Sigmoid colon (tissue), 7 donors: ENCODE measurements around the gene ADGRL2. TPM values are rescaled to one million over a fixed set of nuclear protein-coding genes. Genes with fewer than 3 reads are reported as not detected.

Source experiments
- DNase-seq: peaks from one replicate; pipeline ENCODE4 v3.0.0-alpha.2; 2019
- H3K27ac ChIP-seq, 4 donors: fragments of 200-600 bp; sonication (generic); one replicate each; pipeline ENCODE4 v1.5.1; 2016 to 2019; ENCODE audit warnings: mild to moderate bottlenecking in 1 of 4
- H3K27me3 ChIP-seq, 3 donors: fragments of 200-600 bp; sonication (generic); one replicate each; pipeline ENCODE4 v1.5.1; 2019; ENCODE audit warnings: mild to moderate bottlenecking in 1 of 3
- H3K36me3 ChIP-seq, 4 donors: fragments of 200-600 bp; sonication (generic); one replicate each; pipeline ENCODE4 v1.5.1; 2016 to 2019
- H3K4me1 ChIP-seq, 4 donors: fragments of 200-600 bp; sonication (generic); one replicate each; pipeline ENCODE4 v1.5.1; 2017 to 2019
- H3K4me3 ChIP-seq, 4 donors: fragments of 200-600 bp; sonication (generic); one replicate each; pipeline ENCODE4 v1.5.1; 2017 to 2019; ENCODE audit warnings: mild to moderate bottlenecking in 2 of 4, moderate library complexity in 1 of 4
- H3K9me3 ChIP-seq, 4 donors: fragments of 200-600 bp in 3 of 4; sonication (generic) in 3 of 4; one replicate each; pipeline versions ENCODE4 v1.5.1 to v1.6.1; 2013 to 2019
- EP300 ChIP-seq, 4 donors: sonication (generic); formaldehyde crosslinking; IDR thresholded peaks; one replicate each; pipeline ENCODE4 v1.6.1; 2017; ENCODE audit warnings: antibody characterized with exemption in 4 of 4
- POLR2A ChIP-seq, 2 donors: fragments of 450-650 bp; IDR thresholded peaks; one replicate each; pipeline ENCODE4 v1.6.1; 2016; ENCODE audit warnings: antibody characterized with exemption in 2 of 2, mild to moderate bottlenecking in 2 of 2, moderate library complexity in 2 of 2
- POLR2AphosphoS5 ChIP-seq, 4 donors: sonication (generic); formaldehyde crosslinking; IDR thresholded peaks; one replicate each; pipeline ENCODE4 v1.6.1; 2017; ENCODE audit warnings: antibody characterized with exemption in 4 of 4
- WGBS, 2 donors: extraction: QIAGEN DNeasy Blood & Tissue Kit; methylation state at CpG; one replicate each; pipeline ENCODE4 v1.1.7; 2013; 5-methylcytosine and 5-hydroxymethylcytosine counted together
- intact Hi-C: fragments of 100-400 bp; cut with DNase I; formaldehyde crosslinking; loops from one replicate; pipeline ENCODE4 v1.15.1; 2023
- polyA plus RNA-seq, 3 donors: library from polyadenylated mRNA; stranded (reverse); fragments of 200-250 nt; gene quantifications; one replicate each; pipeline ENCODE4 v1.2.3, GENCODE V29; 2013
- total RNA-seq, 4 donors: library from RNA; depleted of rRNA; stranded (reverse); fragments of >200 nt; gene quantifications; one replicate each; pipeline ENCODE4 v1.1.0, GENCODE V29; 2016
- TF ChIP-seq, protein P1 (sequence below), 4 experiments: fragments of 450-650 bp in 3 of 4; fragments of 200-600 bp in 1 of 4; IDR thresholded peaks; one replicate each; pipeline ENCODE4 v1.5.1; 2016 to 2019; ENCODE audit warnings: antibody characterized with exemption in 4 of 4, mild to moderate bottlenecking in 3 of 4, moderate library complexity in 2 of 4
- donor health status: healthy with polysubstance abuse.
- donor health status: Bipolar disorder and iron deficiency.
- donor health status: healthy.

The ADGRL2 gene
- total and polyA plus RNA-seq, 7 donors, result 2.3 to 73.4 (median 49.4) TPM

DNA sequence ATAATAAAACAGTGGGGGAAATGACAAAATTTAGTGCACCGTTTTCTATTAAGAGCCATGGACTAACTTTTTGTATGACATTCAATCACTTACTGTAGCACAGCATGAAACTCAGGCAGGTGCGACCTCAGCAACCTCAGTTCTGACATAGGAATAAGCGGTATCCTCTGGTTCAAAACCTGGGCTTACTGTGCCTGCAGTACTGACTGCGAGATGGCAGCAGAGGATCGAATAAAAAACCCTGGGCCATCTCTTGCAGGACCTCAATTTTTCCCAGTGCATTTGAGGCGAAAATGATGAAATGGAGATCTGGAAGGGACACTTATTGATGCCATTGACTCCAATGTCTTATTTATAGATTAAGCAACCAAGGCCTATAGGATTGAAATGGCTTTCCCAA lies 214.7 kb downstream of the ADGRL2 start:
- no peaks in the 10 kb centered on the region for H3K9me3 ChIP-seq
- H3K27ac ChIP-seq, result no peak overlapping the region
- H3K36me3 ChIP-seq, result no peaks in the 10 kb centered on the region
- TF ChIP-seq, protein P1, sequence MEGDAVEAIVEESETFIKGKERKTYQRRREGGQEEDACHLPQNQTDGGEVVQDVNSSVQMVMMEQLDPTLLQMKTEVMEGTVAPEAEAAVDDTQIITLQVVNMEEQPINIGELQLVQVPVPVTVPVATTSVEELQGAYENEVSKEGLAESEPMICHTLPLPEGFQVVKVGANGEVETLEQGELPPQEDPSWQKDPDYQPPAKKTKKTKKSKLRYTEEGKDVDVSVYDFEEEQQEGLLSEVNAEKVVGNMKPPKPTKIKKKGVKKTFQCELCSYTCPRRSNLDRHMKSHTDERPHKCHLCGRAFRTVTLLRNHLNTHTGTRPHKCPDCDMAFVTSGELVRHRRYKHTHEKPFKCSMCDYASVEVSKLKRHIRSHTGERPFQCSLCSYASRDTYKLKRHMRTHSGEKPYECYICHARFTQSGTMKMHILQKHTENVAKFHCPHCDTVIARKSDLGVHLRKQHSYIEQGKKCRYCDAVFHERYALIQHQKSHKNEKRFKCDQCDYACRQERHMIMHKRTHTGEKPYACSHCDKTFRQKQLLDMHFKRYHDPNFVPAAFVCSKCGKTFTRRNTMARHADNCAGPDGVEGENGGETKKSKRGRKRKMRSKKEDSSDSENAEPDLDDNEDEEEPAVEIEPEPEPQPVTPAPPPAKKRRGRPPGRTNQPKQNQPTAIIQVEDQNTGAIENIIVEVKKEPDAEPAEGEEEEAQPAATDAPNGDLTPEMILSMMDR (IDR thresholded peaks at IDR 0.05), result no peak
- no peak for TF ChIP-seq POLR2A (IDR thresholded peaks at IDR 0.05)
- TF ChIP-seq POLR2AphosphoS5 (IDR thresholded peaks at IDR 0.05), result no peak
- no peak for TF ChIP-seq EP300 (IDR thresholded peaks at IDR 0.05)
- intact Hi-C loops, result no loop called here
- 79 to 93% methylated on average over 6 of the region's 6 CpGs for WGBS, 2 donors
- no peaks in the 10 kb centered on the region for H3K4me1 ChIP-seq
- H3K27me3 ChIP-seq, result no peaks in the 10 kb centered on the region
- H3K4me3 ChIP-seq, result no peak overlapping the region
- DNase-seq, result no peak

DNA sequence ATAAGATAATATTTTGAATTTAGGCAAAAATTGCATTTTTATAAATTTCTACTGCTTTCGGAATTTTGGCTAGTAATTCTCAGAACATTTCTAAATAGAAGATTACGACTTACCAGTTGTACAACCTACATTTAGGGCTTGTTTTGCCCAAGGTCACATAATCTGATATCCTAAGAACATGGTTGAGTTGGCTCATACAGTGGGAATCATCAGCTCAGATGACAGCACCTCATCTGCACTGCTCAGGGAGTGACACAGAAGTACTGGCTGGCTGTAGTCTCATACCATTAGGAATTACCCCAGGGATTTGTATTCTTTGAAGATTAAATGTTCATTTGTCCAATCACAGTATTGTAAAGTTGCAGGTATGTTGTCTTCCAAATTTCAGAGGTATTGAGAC lies 217.6 kb downstream of the ADGRL2 start:
- WGBS, 2 donors, result 85 to 93% methylated on average over 2 of the region's 2 CpGs
- TF ChIP-seq POLR2A (IDR thresholded peaks at IDR 0.05), result no peak
- no peak for TF ChIP-seq EP300 (IDR thresholded peaks at IDR 0.05)
- no peak for TF ChIP-seq POLR2AphosphoS5 (IDR thresholded peaks at IDR 0.05)
- TF ChIP-seq, protein P1 (IDR thresholded peaks at IDR 0.05), result no peak
- H3K27ac ChIP-seq, result no peak overlapping the region
- H3K4me1 ChIP-seq, result no peaks in the 10 kb centered on the region
- no peaks in the 10 kb centered on the region for H3K36me3 ChIP-seq
- intact Hi-C loops, result no loop called here
- no peaks in the 10 kb centered on the region for H3K9me3 ChIP-seq
- H3K4me3 ChIP-seq, result no peak overlapping the region
- DNase-seq, result no peak
- no peaks in the 10 kb centered on the region for H3K27me3 ChIP-seq

DNA sequence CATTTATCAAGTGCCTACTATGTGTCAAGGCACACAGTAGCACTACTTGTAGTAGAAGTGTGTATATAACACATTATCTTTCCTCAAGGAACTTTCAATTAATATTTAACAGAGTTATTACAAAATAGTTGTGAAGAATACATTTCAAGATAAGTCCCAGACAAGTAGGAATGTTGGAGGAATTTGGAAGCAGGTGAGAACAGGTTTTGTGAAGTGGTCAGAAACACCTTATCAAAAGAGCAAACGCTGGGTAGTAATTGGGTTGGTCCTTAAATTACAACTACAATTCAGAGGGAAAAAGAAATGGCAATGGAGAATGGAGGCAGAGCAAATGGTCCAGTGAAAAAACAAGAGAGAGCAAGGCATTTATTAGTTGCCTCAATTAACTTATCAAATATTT lies 218.8 kb downstream of the ADGRL2 start:
- intact Hi-C loops, result no loop called here
- H3K9me3 ChIP-seq, result no peaks in the 10 kb centered on the region
- no peak overlapping the region for H3K4me3 ChIP-seq
- no peaks in the 10 kb centered on the region for H3K36me3 ChIP-seq
- whole genome bisulfite sequencing, 2 donors, result 25 to 69% methylated on average over 1 of the region's 1 CpG
- no peak for TF ChIP-seq EP300 (IDR thresholded peaks at IDR 0.05)
- TF ChIP-seq POLR2AphosphoS5 (IDR thresholded peaks at IDR 0.05), result no peak
- TF ChIP-seq POLR2A (IDR thresholded peaks at IDR 0.05), result no peak
- TF ChIP-seq, protein P1 (IDR thresholded peaks at IDR 0.05), result no peak
- H3K27ac ChIP-seq, result no peak overlapping the region
- no peaks in the 10 kb centered on the region for H3K4me1 ChIP-seq
- no peak for DNase-seq
- H3K27me3 ChIP-seq, result no peaks in the 10 kb centered on the region

DNA sequence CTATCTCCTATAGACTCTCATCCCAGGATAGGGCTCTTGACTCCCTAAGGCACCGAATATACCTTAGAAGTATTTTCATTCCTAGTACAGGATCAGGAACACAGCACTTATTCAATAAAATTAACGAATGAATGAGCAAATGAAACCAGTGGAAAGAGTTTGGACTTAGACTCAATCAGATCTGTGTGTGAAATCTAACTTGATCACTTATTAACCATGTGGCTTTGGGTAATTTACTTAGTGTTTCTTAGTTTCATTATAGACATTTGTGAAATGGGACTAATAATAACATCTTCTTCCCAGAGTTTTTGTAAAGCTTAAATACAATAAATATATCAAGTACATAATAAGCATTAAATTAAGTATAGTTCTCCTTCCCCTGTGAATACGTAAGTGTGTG lies 230.1 kb downstream of the ADGRL2 start:
- intact Hi-C loops, result no loop called here
- TF ChIP-seq POLR2A (IDR thresholded peaks at IDR 0.05) (no peak), EP300 (IDR thresholded peaks at IDR 0.05) (no peak), POLR2AphosphoS5 (IDR thresholded peaks at IDR 0.05) (no peak)
- TF ChIP-seq, protein P1 (IDR thresholded peaks at IDR 0.05), result no peak
- Histone ChIP-seq H3K27ac (no peak overlapping the region), H3K9me3 (no peaks in the 10 kb centered on the region), H3K4me1 (no peaks in the 10 kb centered on the region), H3K27me3 (no peaks in the 10 kb centered on the region), H3K36me3 (no peaks in the 10 kb centered on the region), H3K4me3 (no peak overlapping the region)
- DNase-seq, result no peak
- 79 to 90% methylated on average over 3 of the region's 3 CpGs for WGBS, 2 donors

DNA sequence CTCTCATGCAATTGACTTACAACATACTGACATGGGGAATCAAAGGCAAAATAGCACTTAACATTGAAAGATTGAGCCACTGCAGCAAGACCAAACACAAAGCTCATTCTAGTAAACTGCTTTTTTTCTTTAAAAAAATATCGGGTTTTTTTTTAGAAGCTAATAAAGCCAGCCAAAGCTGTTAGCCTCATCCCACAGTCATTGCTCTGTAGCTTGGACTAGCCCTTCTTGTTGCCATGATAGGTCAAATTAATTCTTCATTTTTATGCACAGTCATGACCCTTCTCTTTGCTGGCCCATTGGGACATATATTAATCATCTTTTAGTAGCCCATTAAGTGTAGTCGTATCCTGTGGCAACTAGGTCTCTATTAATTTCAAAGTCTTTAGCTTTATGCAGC lies 231.3 kb downstream of the ADGRL2 start:
- no peak for TF ChIP-seq POLR2A (IDR thresholded peaks at IDR 0.05)
- TF ChIP-seq POLR2AphosphoS5 (IDR thresholded peaks at IDR 0.05), result no peak
- TF ChIP-seq, protein P1 (IDR thresholded peaks at IDR 0.05), result no peak
- no peak for TF ChIP-seq EP300 (IDR thresholded peaks at IDR 0.05)
- intact Hi-C loops, result no loop called here
- no peaks in the 10 kb centered on the region for H3K4me1 ChIP-seq
- H3K4me3 ChIP-seq, result no peak overlapping the region
- H3K27ac ChIP-seq, result no peak overlapping the region
- no peaks in the 10 kb centered on the region for H3K27me3 ChIP-seq
- H3K9me3 ChIP-seq, result no peaks in the 10 kb centered on the region
- 93% methylated on average over 2 of the region's 2 CpGs for WGBS, 2 donors
- H3K36me3 ChIP-seq, result no peaks in the 10 kb centered on the region
- DNase-seq, result no peak
